ENCODE measurements around the gene KCNH8.

Gene KCNH8

DNA sequence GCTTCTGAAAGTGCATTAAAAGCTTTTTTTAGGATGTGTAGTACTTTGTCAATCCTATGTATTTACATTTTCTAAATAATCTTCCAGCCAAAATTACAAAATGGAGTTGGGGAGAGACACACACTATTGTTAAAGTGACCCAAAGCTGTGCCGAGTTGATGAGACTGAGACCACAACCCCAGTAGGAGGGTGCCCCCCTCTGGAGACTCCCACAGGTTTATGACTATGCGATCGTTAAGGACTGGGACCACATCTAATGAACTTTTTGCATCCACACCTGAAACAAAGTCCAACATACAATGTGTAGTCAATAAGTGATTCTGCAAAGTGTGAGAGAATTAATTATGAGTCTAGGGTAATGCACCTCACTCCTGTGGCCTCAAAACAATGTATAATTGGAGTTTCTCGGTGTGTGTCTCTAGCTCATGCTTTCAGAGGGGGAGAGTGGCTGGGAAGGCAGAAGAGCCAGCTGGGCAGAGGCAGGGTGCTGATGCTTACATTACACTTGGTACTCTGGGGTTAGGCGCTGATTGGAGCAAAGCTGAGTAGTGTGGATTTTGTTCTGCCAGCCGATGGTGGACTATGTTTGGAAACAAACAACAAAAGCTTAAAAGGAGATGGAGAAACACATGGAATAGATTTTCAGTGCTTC is 102.8 kb downstream of the KCNH8 start:
- no peak for DNase-seq (ENCODE audit: low read depth)

GRCh38 chr3:19254189-19254588 is 105.9 kb downstream of the KCNH8 start:
- DNase-seq (ENCODE audit: low read depth) = no peak

- no peak for DNase-seq (ENCODE audit: low read depth)
Observed at GRCh38 chr3:19254784-19255338, 106.6 kb downstream of the KCNH8 start.

- no peak for DNase-seq (ENCODE audit: low read depth)
Observed at GRCh38 chr3:19256313-19256712, 108.0 kb downstream of the KCNH8 start.

DNA sequence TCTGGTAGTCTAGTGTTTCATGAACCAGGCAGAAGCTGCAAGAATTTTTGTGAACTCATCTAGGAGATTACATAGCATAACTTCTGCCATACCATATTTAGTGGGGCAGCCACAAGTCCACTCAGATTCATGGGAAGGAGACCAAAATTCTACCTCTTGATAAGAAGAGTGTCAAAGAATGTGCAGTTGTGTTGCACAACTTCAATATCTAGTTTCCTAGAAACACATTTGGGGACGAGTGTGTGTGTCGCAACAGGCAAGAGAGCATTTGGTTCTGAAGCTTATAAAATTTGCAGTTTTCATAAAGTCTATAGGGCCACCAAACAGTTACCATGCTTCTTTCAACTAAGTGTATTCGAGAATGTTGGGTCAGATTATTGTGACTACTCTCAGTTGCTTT is 115.3 kb downstream of the KCNH8 start:
- no peak for DNase-seq (ENCODE audit: low read depth)

DNA sequence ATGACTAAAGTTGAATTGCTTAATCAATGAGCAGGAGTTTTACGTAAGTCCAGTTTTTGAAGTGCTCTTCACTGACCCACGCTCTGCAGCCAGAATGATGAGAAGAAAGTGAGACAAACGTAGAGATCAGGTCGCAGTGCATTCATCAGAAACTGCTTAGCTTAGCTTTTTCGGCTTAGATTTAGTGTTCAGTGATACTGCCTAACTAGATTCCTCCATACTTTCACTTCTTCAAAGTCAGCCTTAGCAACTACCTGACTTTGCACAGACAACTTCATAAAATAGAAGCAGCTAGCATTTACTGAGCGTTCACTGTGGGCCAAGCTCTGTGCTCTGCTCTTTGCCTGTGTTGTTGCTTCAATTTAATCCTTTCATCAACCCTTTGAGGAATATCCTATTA is 116.1 kb downstream of the KCNH8 start:
- no peak for DNase-seq (ENCODE audit: low read depth)

DNA sequence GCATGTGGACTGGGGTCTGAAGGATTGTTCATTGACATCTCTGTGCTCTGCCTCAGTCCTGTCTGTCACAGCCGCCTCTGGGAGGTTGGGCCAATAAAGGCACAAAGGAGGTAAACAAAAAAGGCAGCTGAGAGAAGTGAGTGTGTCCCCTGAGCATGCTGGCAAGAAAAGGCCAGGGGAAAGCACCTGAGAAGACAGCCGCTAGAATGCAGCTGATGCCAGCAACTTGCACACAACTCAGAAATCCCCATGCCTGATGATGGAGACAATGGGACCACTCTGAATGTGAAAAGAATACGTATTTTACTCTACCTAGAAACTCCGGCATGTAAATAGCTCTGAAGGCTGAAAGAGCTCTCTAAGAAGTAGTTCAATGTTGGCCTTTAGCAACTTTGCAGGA is 118.7 kb downstream of the KCNH8 start:
- DNase-seq (ENCODE audit: low read depth) = no peak

GRCh38 chr3:19270481-19270880 is 122.2 kb downstream of the KCNH8 start:
- DNase-seq (ENCODE audit: low read depth) = no peak

DNA sequence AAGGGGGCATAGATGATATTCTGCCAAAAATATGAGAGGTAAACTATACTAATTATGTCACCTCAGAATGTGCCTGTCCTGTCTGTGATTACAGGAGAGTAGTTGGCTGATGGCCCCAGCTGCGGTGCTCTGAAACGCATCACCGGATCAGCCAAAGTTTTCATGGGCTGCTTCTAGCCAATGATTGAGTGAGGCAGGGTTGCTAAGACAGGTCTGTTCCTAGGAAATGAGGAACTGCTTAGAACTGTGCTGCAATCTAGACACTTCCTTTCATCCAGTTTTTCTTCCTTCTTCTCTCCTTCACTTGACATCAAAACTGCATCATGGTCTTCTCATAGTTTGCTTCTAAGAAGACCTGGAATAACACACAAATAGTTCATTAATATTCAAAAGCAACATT is 124.0 kb downstream of the KCNH8 start:
- DNase-seq (ENCODE audit: low read depth) = no peak

GRCh38 chr3:19273091-19273490 is 124.8 kb downstream of the KCNH8 start:
- DNase-seq (ENCODE audit: low read depth) = no peak

- no peak for DNase-seq (ENCODE audit: low read depth)
Observed at GRCh38 chr3:19274576-19274975, 126.3 kb downstream of the KCNH8 start.

DNA sequence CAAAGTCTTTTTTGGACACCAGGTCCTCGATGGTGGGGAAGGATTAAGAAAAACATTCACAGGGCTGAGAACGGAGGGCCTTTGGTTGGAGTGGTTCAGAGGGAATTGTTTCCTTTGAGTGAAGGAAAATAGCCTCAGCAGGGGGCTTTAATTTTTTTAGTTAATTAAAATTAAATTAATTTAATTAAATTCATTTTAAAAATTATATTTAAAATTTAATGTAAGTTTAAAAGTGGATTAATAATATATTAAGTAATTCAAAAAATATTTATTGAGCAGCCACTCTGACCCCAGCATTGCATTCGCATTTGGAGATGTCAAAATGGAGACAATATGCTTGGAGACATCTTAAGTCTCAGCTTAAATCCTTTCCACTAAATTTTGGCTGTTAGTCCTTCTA is 136.7 kb downstream of the KCNH8 start:
- no peak for DNase-seq (ENCODE audit: low read depth)

GRCh38 chr3:19293295-19293694 is 145.0 kb downstream of the KCNH8 start:
- no peak for DNase-seq (ENCODE audit: low read depth)

DNA sequence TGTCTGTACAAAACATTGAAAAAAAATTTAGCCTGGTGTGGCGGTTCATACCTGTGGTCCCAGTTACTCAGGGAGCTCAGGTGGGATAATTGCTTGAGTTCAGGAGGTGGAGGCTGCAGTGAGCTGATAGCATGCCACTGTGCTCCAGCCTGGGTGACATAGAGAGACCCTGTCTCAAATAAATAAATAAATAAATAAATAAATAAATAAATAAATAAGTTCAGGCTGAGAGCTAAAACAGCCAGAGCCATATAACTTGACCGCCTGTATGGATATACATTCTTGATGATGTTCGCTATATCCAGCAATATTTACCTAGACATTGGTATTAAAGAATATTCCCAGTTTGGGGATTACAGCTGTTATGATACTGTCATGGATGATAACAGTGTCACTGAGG is 146.9 kb downstream of the KCNH8 start:
- DNase-seq (ENCODE audit: low read depth) = no peak

- DNase-seq (ENCODE audit: low read depth) = no peak
Observed at GRCh38 chr3:19331931-19332330, 183.6 kb downstream of the KCNH8 start.

GRCh38 chr3:19334120-19334519 is 185.8 kb downstream of the KCNH8 start:
- no peak for DNase-seq (ENCODE audit: low read depth)

DNA sequence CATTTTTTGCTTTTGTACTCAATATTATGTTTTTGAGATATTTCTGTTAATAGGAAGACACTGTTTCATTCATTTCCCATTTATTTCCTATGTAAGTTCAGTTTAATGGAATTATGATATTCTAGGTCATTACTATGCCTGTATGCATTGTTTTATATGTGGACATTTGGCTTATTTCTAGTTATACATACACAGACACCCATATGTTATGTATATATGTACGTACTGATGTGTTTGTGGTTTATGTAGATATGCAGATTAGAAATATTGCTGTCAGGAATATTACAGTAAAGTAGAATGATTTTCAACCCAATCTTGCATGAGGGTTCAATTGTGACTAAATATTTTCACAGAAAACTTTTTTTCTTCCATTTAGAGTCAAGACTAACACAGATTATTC is 190.5 kb downstream of the KCNH8 start:
- no peak for DNase-seq (ENCODE audit: low read depth)

DNA sequence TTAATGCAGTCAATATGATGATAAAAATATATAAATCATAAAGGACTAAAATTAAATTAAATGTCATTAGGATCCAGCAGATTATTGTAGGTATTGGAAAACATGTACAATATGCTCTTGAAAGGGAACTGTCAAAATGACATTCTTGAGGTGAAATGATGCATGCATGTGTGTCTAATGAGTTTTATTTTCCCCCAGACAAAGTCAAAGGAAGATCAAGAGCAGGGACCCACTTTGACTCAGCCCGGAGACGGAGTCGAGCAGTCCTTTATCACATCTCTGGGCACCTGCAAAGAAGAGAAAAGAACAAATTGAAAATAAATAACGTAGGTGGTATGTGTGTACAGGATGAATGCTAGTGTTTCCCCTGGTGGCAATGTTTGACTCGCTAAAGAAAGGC is 194.1 kb downstream of the KCNH8 start:
- no peak for DNase-seq (ENCODE audit: low read depth)

DNA sequence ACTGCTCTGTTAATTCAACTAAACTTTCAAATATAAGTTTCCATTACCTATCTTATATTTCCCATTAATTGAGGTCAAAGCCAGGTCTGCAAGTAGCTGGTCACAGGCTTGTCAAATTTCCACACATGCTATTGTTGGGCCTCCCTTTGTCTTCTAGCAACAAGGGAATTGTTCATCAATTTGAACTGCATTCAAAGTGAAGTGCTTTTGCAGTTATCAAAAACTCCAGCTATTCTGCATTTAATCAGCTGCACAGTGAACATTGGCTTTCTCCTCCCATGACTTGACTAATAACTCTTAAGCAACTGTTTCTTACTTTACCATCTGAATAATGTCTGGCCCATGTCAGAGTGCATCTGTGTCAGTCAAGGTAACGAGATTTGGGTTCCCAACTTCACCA is 198.4 kb downstream of the KCNH8 start:
- DNase-seq (ENCODE audit: low read depth) = no peak

- DNase-seq (ENCODE audit: low read depth) = no peak
Observed at GRCh38 chr3:19347671-19348070, 199.4 kb downstream of the KCNH8 start.

DNA sequence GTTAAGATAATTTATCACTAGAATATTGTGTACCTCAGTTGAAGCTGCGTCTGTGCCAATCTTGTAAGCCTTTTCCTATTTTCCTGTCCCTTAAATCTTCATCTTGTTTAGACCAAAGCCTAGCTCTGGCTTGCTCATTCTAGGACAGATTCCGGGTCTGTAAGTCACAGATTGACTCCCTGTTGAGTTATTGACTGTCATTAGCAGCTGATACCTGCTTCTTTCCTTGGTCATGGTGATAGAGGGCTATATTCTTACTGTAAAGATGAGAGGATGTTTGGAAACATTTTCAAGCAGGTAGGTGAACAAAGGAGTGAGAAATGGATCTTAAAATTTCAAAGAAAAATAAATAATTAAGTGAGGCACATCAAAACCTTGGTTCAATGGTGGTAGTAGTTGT is 200.2 kb downstream of the KCNH8 start:
- no peak for DNase-seq (ENCODE audit: low read depth)

- DNase-seq (ENCODE audit: low read depth) = peak; percentile 3
Observed at GRCh38 chr3:19348941-19349564, 200.7 kb downstream of the KCNH8 start.

GRCh38 chr3:19357947-19358346 is 209.6 kb downstream of the KCNH8 start:
- DNase-seq (ENCODE audit: low read depth) = no peak

- DNase-seq (ENCODE audit: low read depth) = no peak
Observed at GRCh38 chr3:19363071-19363470, 214.8 kb downstream of the KCNH8 start.

All from HS-27A (cell line).